Measurements from ENCODE around the gene DCAKD. TPM values are rescaled to one million over a fixed set of nuclear protein-coding genes. Genes with fewer than 3 reads are reported as not detected.

Gene DCAKD
- total and polyA plus RNA-seq, 8 donors: 20.5 to 50.8 (median 44.9) TPM

GRCh38 chr17:45086391-45086790, 35.0 kb upstream of the DCAKD start:
- DNase-seq (no peak), ATAC-seq (no peak)
- H3K36me3 ChIP-seq: peaks cover 0 to 99% of the 10 kb centered on the region in 2 donors
- H3K4me3 ChIP-seq: no peak overlapping the region
- no peaks in the 10 kb centered on the region for H3K27me3 ChIP-seq
- no peak overlapping the region for H3K27ac ChIP-seq
- intact Hi-C loops (cut with DNase I): no loop called here
- no peaks in the 10 kb centered on the region for H3K9me3 ChIP-seq
- H3K4me1 ChIP-seq: no peaks in the 10 kb centered on the region
- no peak for TF ChIP-seq CTCF (IDR thresholded peaks at IDR 0.05)

GRCh38 chr17:45081047-45081703, 29.7 kb upstream of the DCAKD start:
- DNase-seq: no peak
- no peaks in the 10 kb centered on the region for H3K27me3 ChIP-seq
- intact Hi-C loops (cut with DNase I): no loop called here
- no peaks in the 10 kb centered on the region for H3K9me3 ChIP-seq
- peaks cover 0 to 84% of the 10 kb centered on the region in 2 donors for H3K36me3 ChIP-seq
- no peak overlapping the region for H3K4me3 ChIP-seq
- no peak for TF ChIP-seq CTCF (IDR thresholded peaks at IDR 0.05)
- peaks cover 3 to 26% of the 10 kb centered on the region in 2 donors for H3K4me1 ChIP-seq
- no peak overlapping the region for H3K27ac ChIP-seq
- ATAC-seq: no peak

GRCh38 chr17:45077643-45078042, 26.2 kb upstream of the DCAKD start:
- H3K36me3 ChIP-seq: peaks cover 0 to 69% of the 10 kb centered on the region in 2 donors
- intact Hi-C loops (cut with DNase I): no loop called here
- no peak for ATAC-seq

GRCh38 chr17:45073414-45074070, 22.1 kb upstream of the DCAKD start:
- DNase-seq (peak in 1 of 4 donors; percentile 33), ATAC-seq (peak; percentile 69)
- peak overlapping the region; percentile 5 to 18 for H3K27ac ChIP-seq
- intact Hi-C loops (cut with DNase I): no loop called here
- H3K4me1 ChIP-seq: peaks cover 3 to 70% of the 10 kb centered on the region in 2 donors
- no peaks in the 10 kb centered on the region for H3K27me3 ChIP-seq
- no peak overlapping the region for H3K4me3 ChIP-seq
- TF ChIP-seq CTCF (IDR thresholded peaks at IDR 0.05): no peak
- H3K36me3 ChIP-seq: peaks cover 0 to 56% of the 10 kb centered on the region in 2 donors
- no peaks in the 10 kb centered on the region for H3K9me3 ChIP-seq

More at GRCh38 chr17:45077643-45078042, 26.2 kb upstream of the DCAKD start:
- Histone ChIP-seq H3K9me3 (no peaks in the 10 kb centered on the region), H3K27ac (peak overlapping the region in 1 of 2 donors; percentile 72), H3K27me3 (no peaks in the 10 kb centered on the region), H3K4me1 (peaks cover 3 to 51% of the 10 kb centered on the region in 2 donors), H3K4me3 (no peak overlapping the region)
- no peak for TF ChIP-seq CTCF (IDR thresholded peaks at IDR 0.05)
- DNase-seq: no peak

- H3K9me3 ChIP-seq: no peaks in the 10 kb centered on the region
- TF ChIP-seq CTCF (IDR thresholded peaks at IDR 0.05): no peak
- no peak overlapping the region for H3K4me3 ChIP-seq
- peaks cover 0 to 51% of the 10 kb centered on the region in 2 donors for H3K36me3 ChIP-seq
- no peaks in the 10 kb centered on the region for H3K27me3 ChIP-seq
- DNase-seq (no peak), ATAC-seq (no peak)
- intact Hi-C loops (cut with DNase I): no loop called here
- H3K27ac ChIP-seq: peak overlapping the region in 1 of 2 donors; percentile 37
- peaks cover 5 to 57% of the 10 kb centered on the region in 2 donors for H3K4me1 ChIP-seq
Measured at GRCh38 chr17:45070809-45071208, 19.4 kb upstream of the DCAKD start.
